GM23248 (cell line): Measurements from ENCODE around the gene MAMDC2. TPM values are rescaled to one million over a fixed set of nuclear protein-coding genes. Genes with fewer than 3 reads are reported as not detected.

Source experiments
- DNase-seq: peaks from one replicate; pipeline ENCODE4 v3.0.0-alpha.2; 2015
- H2AFZ ChIP-seq: fragments of 200-600 bp; sonication (generic); 2 replicates; pipeline ENCODE4 v1.6.1; 2016; ENCODE audit warnings: antibody characterized with exemption
- H3F3A ChIP-seq: fragments of 200-600 bp; sonication (generic); 2 replicates; pipeline ENCODE4 v1.6.1; 2016; ENCODE audit warnings: mild to moderate bottlenecking, antibody characterized with exemption, mixed run types; ENCODE audit not compliant: insufficient read depth
- H3K27ac ChIP-seq: fragments of 200-600 bp; sonication (generic); 2 replicates; pipeline ENCODE4 v1.5.1; 2016; ENCODE audit warnings: mild to moderate bottlenecking
- H3K27me3 ChIP-seq: fragments of 200-600 bp; sonication (generic); replicated peaks from 2 replicates; pipeline ENCODE4 v1.6.1; 2016; ENCODE audit warnings: mild to moderate bottlenecking; ENCODE audit not compliant: insufficient read depth
- H3K36me3 ChIP-seq: fragments of 200-600 bp; sonication (generic); 2 replicates; pipeline ENCODE4 v1.6.1; 2016; ENCODE audit warnings: low read depth, mild to moderate bottlenecking
- H3K4me1 ChIP-seq: fragments of 200-600 bp; sonication (generic); 2 replicates; pipeline ENCODE4 v1.6.1; 2016; ENCODE audit warnings: mild to moderate bottlenecking; ENCODE audit not compliant: insufficient read depth
- H3K4me2 ChIP-seq: fragments of 200-600 bp; sonication (generic); one replicate; pipeline ENCODE4 v1.6.1; 2016; ENCODE audit warnings: mild to moderate bottlenecking; ENCODE audit not compliant: unreplicated experiment
- H3K4me3 ChIP-seq: fragments of 200-600 bp; sonication (generic); 2 replicates; pipeline ENCODE4 v1.5.1; 2016; ENCODE audit warnings: mild to moderate bottlenecking
- H3K79me2 ChIP-seq: fragments of 200-600 bp; sonication (generic); 2 replicates; pipeline ENCODE4 v1.6.1; 2016; ENCODE audit warnings: mild to moderate bottlenecking; ENCODE audit not compliant: insufficient read depth
- H3K9ac ChIP-seq: fragments of 200-600 bp; sonication (generic); 2 replicates; pipeline ENCODE4 v1.6.1; 2016; ENCODE audit warnings: mild to moderate bottlenecking
- H3K9me2 ChIP-seq: fragments of 200-600 bp; sonication (generic); 2 replicates; pipeline ENCODE4 v1.6.1; 2016; ENCODE audit warnings: mixed run types, mild to moderate bottlenecking, moderate library complexity; ENCODE audit not compliant: insufficient read depth
- H3K9me3 ChIP-seq: fragments of 200-600 bp; sonication (generic); one replicate; pipeline ENCODE4 v1.6.1; 2017; ENCODE audit warnings: low read depth
- H4K20me1 ChIP-seq: fragments of 200-600 bp; sonication (generic); 2 replicates; pipeline ENCODE4 v1.6.0; 2016; ENCODE audit not compliant: insufficient read depth
- EZH2 ChIP-seq: fragments of 200-600 bp; sonication (generic); IDR thresholded peaks from 2 replicates; pipeline ENCODE4 v1.6.1; 2018; ENCODE audit warnings: antibody characterized with exemption, mild to moderate bottlenecking; ENCODE audit not compliant: insufficient read depth, poor library complexity, severe bottlenecking
- EZH2phosphoT487 ChIP-seq: fragments of 200-600 bp; sonication (generic); IDR thresholded peaks from 2 replicates; pipeline ENCODE4 v1.6.1; 2018; ENCODE audit warnings: antibody characterized with exemption, moderate library complexity, mild to moderate bottlenecking, low read depth; ENCODE audit not compliant: insufficient read depth
- WGBS, 2 experiments: methylation state at CpG; one replicate each; pipeline ENCODE4 v1.1.6; 2015 to 2017; ENCODE audit warnings: low lambda C conversion rate in 2 of 2, low coverage in 1 of 2; ENCODE audit errors: missing lambda C conversion rate in 2 of 2; 5-methylcytosine and 5-hydroxymethylcytosine counted together
- in situ Hi-C: fragments of 300-500 bp; cut with MboI; formaldehyde crosslinking; loops from 2 replicates; pipeline ENCODE4 v1.15.0; 2020
- polyA plus RNA-seq: library from polyadenylated mRNA; unstranded; fragments of >200 nt; fragmentation: Nextera tagmentation; extraction: Ambion mirVana; gene quantifications from 2 replicates; pipeline ENCODE4 v1.2.1, GENCODE V29; 2016
- total RNA-seq: library from RNA; depleted of rRNA; stranded (reverse); fragments of >200 nt; shearing (Covaris generic); gene quantifications from 2 replicates; pipeline ENCODE4 v1.2.3, GENCODE V29; 2014

Gene MAMDC2
- total and polyA plus RNA-seq, 2 experiments from 2014 or later = 0.45 TPM; not detected in 1

- H3F3A ChIP-seq = peaks cover 2% of the 10 kb centered on the region; the same call in 1 of the 2 replicates
- WGBS, 2 experiments = 89 to 91% methylated on average over 1 of the region's 1 CpG
- no peak overlapping the region for H2AFZ ChIP-seq
- no peaks in the 10 kb centered on the region for H4K20me1 ChIP-seq
- no peak overlapping the region for H3K4me3 ChIP-seq
- in situ Hi-C loops = no loop called here
- H3K27me3 ChIP-seq = peaks cover 2% of the 10 kb centered on the region; the same call in 1 of the 2 replicates
- no peak for TF ChIP-seq EZH2
- TF ChIP-seq EZH2phosphoT487 = no peak
- no peak overlapping the region for H3K9ac ChIP-seq
- no peak overlapping the region for H3K27ac ChIP-seq
- H3K4me1 ChIP-seq = no peaks in the 10 kb centered on the region
- H3K9me2 ChIP-seq = no peaks in the 10 kb centered on the region
- no peaks in the 10 kb centered on the region for H3K36me3 ChIP-seq
- H3K4me2 ChIP-seq = no peak overlapping the region
- no peak for DNase-seq
- no peaks in the 10 kb centered on the region for H3K9me3 ChIP-seq
- no peaks in the 10 kb centered on the region for H3K79me2 ChIP-seq
Measured at GRCh38 chr9:69999315-69999714, 44.3 kb upstream of the MAMDC2 start.

DNA sequence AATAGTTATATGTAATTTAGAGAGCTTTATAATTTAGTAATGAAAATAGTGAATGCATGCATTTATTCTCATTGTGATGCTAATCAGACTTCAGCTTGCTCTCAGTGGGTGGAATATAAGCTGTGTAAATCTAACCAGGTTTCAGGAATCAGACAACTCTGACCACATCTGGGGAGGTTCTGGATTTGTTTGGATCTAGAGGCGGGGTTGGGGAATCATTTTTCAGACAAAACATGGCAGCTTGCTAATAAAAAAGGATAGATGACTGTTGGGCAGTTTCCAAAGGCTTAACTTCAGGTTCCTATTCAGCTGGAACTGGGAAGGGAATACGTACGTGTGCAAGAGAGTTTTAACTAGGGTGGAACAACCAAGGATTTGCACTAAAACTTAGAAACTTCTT lies 43.2 kb upstream of the MAMDC2 start:
- no peaks in the 10 kb centered on the region for H3K79me2 ChIP-seq
- no peak overlapping the region for H3K27ac ChIP-seq
- H3K4me1 ChIP-seq = peaks cover 2% of the 10 kb centered on the region; the same call in 1 of the 2 replicates
- in situ Hi-C loops = no loop called here
- H3K9me3 ChIP-seq = no peaks in the 10 kb centered on the region
- no peak overlapping the region for H3K4me3 ChIP-seq
- 87 to 88% methylated on average over 3 of the region's 3 CpGs for WGBS, 2 experiments
- peaks cover 2% of the 10 kb centered on the region; the same call in 1 of the 2 replicates for H3K27me3 ChIP-seq
- no peak overlapping the region for H2AFZ ChIP-seq
- H3K36me3 ChIP-seq = no peaks in the 10 kb centered on the region
- H3K9ac ChIP-seq = no peak overlapping the region
- no peaks in the 10 kb centered on the region for H4K20me1 ChIP-seq
- TF ChIP-seq EZH2 (no peak), EZH2phosphoT487 (no peak)
- DNase-seq = no peak
- H3K9me2 ChIP-seq = no peaks in the 10 kb centered on the region
- H3F3A ChIP-seq = peaks cover 7% of the 10 kb centered on the region; the same call in 1 of the 2 replicates
- no peak overlapping the region for H3K4me2 ChIP-seq

DNA sequence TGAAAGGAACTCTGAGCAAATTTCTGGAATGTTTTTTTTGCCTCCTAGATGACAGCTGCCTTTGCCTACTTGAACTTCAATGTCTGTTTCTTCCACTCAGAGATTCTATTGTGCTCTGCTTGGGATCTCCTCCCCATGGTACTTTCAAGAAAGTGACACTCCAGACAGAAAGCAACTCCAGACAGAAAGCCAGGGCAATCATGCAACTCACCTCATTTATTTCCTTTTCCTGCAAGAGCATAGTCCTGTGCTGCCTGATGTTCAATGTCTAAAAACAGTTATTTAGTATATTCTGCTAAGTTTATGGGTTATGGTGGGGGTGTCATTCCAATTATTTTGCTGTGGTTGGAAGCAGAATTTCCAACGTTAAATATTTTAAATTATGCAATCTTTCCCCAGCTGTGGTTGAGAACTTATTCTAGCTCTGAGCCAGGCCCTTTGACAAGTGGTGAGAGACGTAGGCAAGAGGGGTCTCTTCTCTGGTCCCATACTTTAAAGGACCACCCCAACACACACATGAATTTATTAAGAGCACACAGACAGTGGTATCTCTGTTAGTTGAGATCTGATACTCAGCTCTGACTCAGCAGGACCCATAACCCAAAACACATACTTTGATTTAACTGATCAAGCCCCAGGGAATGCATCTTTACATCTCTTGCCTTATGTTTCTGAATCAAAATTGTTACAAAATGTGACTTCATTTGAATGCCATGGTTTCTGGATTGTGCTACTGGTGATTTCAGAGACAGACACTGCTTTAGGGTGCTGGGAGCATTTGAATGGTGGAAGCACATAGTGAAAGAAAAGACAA lies 39.5 kb upstream of the MAMDC2 start:
- Histone ChIP-seq H3K4me1 (peaks cover 9% of the 10 kb centered on the region), H3K4me3 (no peak overlapping the region), H3K4me2 (no peak overlapping the region), H4K20me1 (no peaks in the 10 kb centered on the region), H3K9me2 (no peaks in the 10 kb centered on the region), H3K79me2 (no peaks in the 10 kb centered on the region), H3K9ac (no peak overlapping the region), H3F3A (peaks cover 7% of the 10 kb centered on the region; the same call in 1 of the 2 replicates), H3K27ac (no peak overlapping the region), H3K9me3 (no peaks in the 10 kb centered on the region), H3K27me3 (peaks cover 10% of the 10 kb centered on the region; the same call in 1 of the 2 replicates), H2AFZ (no peak overlapping the region), H3K36me3 (no peaks in the 10 kb centered on the region)
- peak; percentile 10 for DNase-seq
- TF ChIP-seq EZH2phosphoT487 (no peak), EZH2 (no peak)
- in situ Hi-C loops = no loop called here
- WGBS, 2 experiments = 29 to 37% methylated on average over 2 of the region's 2 CpGs

DNA sequence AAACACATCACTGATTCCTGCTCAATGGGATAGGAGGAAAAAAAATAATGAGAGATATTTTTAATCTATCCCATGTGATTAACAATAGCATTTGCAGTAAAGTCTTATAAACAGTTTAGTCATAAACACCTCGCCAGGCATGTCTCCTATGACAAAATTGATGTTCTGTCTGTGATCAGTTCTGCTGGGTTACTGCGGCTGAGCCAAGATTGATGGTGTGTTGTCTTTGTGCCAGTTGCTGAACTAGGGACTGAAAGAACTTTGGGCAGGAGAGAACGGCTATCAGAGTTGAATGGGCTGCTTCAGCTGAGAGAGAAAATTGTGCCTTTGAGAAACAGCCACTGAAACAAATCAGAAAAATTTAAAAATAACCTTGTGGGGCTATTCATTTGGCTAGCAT lies 37.3 kb upstream of the MAMDC2 start:
- no peak overlapping the region for H3K9ac ChIP-seq
- H3K4me1 ChIP-seq = peaks cover 9% of the 10 kb centered on the region
- no peak overlapping the region for H3K27ac ChIP-seq
- DNase-seq = peak; percentile 1
- no peak overlapping the region for H3K4me2 ChIP-seq
- no peaks in the 10 kb centered on the region for H3K9me3 ChIP-seq
- H2AFZ ChIP-seq = 0 out of 2 replicates have a peak overlapping the region, but pooled peaks have one; percentile 13
- no peak overlapping the region for H3K4me3 ChIP-seq
- no peaks in the 10 kb centered on the region for H3K36me3 ChIP-seq
- WGBS, 2 experiments = 6 to 23% methylated on average over 3 of the region's 3 CpGs
- TF ChIP-seq EZH2 (no peak), EZH2phosphoT487 (no peak)
- H3F3A ChIP-seq = peaks cover 7% of the 10 kb centered on the region; the same call in 1 of the 2 replicates
- H3K27me3 ChIP-seq = peaks cover 17% of the 10 kb centered on the region; the same call in 1 of the 2 replicates
- no peaks in the 10 kb centered on the region for H3K9me2 ChIP-seq
- in situ Hi-C loops = no loop called here
- no peaks in the 10 kb centered on the region for H3K79me2 ChIP-seq
- no peaks in the 10 kb centered on the region for H4K20me1 ChIP-seq
